Gastroesophageal sphincter (tissue), 4 donors: ENCODE results near the gene AGPAT3. TPM values are rescaled to one million over a fixed set of nuclear protein-coding genes. Genes with fewer than 3 reads are reported as not detected.

Source experiments
- ATAC-seq: fragments of 150-250 bp; one replicate; pipeline ENCODE4 v1.9.1; 2016; ENCODE audit warnings: mild to moderate bottlenecking, moderate library complexity
- H3K27ac ChIP-seq, 4 donors: fragments of 200-600 bp; sonication (generic) in 3 of 4; 1 replicate in 3 of 4; 2 replicates in 1 of 4; pipeline ENCODE4 v1.5.1; 2016 to 2019
- H3K27me3 ChIP-seq: fragments of 200-600 bp; sonication (generic); one replicate; pipeline ENCODE4 v1.5.1; 2019
- H3K36me3 ChIP-seq, 2 donors: fragments of 200-600 bp; sonication (generic); one replicate each; pipeline ENCODE4 v1.5.1; 2019; ENCODE audit warnings: control low read depth in 1 of 2
- H3K4me1 ChIP-seq, 3 donors: fragments of 200-600 bp; sonication (generic); 1 replicate in 2 of 3; 2 replicates in 1 of 3; pipeline ENCODE4 v1.5.1; 2016 to 2019; ENCODE audit warnings: control low read depth in 2 of 3
- H3K4me3 ChIP-seq, 2 donors: fragments of 200-600 bp; sonication (generic); one replicate each; pipeline ENCODE4 v1.5.1; 2019; ENCODE audit warnings: mild to moderate bottlenecking in 1 of 2, moderate library complexity in 1 of 2
- H3K9me3 ChIP-seq, 3 donors: fragments of 200-600 bp; sonication (generic); one replicate each; pipeline ENCODE4 v1.5.1; 2017 to 2019; ENCODE audit warnings: control low read depth in 2 of 3
- EP300 ChIP-seq: sonication (generic); formaldehyde crosslinking; IDR thresholded peaks from one replicate; pipeline ENCODE4 v1.6.1; 2017; ENCODE audit warnings: antibody characterized with exemption, mild to moderate bottlenecking
- POLR2A ChIP-seq, 2 donors: fragments of 450-650 bp; IDR thresholded peaks; one replicate each; pipeline ENCODE4 v1.6.1; 2017; ENCODE audit warnings: antibody characterized with exemption in 2 of 2, mild to moderate bottlenecking in 2 of 2, moderate library complexity in 1 of 2
- POLR2AphosphoS5 ChIP-seq: sonication (generic); formaldehyde crosslinking; IDR thresholded peaks from one replicate; pipeline ENCODE4 v1.6.1; 2017; ENCODE audit warnings: antibody characterized with exemption
- WGBS, 2 donors: methylation state at CpG; one replicate each; pipeline ENCODE4 v1.1.5; 2018; ENCODE audit warnings: low coverage in 1 of 2; 5-methylcytosine and 5-hydroxymethylcytosine counted together
- total RNA-seq, 4 donors: library from RNA; depleted of rRNA; stranded (reverse); fragments of >200 nt; gene quantifications; one replicate each; pipeline ENCODE4 v1.1.0, GENCODE V29; 2016
- TF ChIP-seq, protein P1 (sequence below), 4 experiments: fragments of 200-600 bp in 2 of 4; fragments of 450-650 bp in 2 of 4; sonication (generic) in 1 of 4; IDR thresholded peaks; one replicate each; pipeline ENCODE4 v1.5.1; 2017 to 2019; ENCODE audit warnings: antibody characterized with exemption in 4 of 4, mild to moderate bottlenecking in 2 of 4, moderate library complexity in 2 of 4

The AGPAT3 gene
- total RNA-seq, 4 donors from 2014 or later, result 27.1 to 46.9 (median 32.2) TPM

DNA sequence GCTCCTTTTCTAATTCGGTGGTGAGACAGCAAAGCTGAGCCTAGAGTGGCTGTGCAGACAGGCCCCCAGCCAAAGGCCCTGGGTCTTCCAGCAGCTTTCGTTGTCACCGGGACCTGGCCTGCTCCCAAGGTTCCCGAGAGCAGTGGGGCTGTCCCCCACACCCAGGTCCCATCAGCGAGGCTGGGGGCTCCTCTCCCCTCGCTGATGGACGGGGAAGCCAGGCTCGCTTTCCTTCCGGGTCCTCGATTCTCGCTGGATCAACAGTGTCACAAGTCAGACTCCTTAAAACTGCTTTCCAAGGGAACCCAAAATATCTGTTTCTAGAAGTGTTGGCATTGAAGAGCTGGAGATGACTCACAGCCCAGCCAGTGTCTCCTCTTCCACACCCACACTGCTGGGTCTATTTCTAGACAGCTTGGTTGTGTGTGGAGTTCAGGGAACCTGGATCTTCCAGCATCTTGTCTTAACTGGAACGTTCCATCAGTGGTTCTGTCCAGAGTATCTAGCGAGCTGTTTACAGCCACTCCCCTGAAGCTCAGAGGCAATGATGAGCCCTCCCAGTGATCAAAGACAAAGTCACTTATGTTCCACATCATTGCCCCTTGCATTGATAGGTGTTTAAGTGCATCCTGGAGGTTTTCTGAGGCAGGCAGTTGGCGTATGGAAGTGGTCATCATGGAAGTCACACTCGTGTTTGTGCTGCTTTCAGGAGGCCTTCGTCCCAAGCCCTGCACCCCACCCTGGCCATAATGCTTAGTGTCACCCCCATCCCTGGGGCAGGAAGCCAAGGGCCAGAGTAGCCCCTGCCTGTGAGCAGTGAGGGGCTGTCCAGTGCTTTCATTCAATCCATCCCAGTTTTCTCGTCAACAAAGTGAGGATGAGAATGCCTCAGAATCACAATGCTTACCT, 40.4 kb upstream of the AGPAT3 start:
- TF ChIP-seq POLR2A (IDR thresholded peaks at IDR 0.05) (no peak), EP300 (no peak), POLR2AphosphoS5 (no peak)
- TF ChIP-seq, protein P1, sequence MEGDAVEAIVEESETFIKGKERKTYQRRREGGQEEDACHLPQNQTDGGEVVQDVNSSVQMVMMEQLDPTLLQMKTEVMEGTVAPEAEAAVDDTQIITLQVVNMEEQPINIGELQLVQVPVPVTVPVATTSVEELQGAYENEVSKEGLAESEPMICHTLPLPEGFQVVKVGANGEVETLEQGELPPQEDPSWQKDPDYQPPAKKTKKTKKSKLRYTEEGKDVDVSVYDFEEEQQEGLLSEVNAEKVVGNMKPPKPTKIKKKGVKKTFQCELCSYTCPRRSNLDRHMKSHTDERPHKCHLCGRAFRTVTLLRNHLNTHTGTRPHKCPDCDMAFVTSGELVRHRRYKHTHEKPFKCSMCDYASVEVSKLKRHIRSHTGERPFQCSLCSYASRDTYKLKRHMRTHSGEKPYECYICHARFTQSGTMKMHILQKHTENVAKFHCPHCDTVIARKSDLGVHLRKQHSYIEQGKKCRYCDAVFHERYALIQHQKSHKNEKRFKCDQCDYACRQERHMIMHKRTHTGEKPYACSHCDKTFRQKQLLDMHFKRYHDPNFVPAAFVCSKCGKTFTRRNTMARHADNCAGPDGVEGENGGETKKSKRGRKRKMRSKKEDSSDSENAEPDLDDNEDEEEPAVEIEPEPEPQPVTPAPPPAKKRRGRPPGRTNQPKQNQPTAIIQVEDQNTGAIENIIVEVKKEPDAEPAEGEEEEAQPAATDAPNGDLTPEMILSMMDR (IDR thresholded peaks at IDR 0.05), result no peak
- no peak for ATAC-seq
- Histone ChIP-seq H3K27ac (no peak overlapping the region), H3K36me3 (no peaks in the 10 kb centered on the region), H3K9me3 (no peaks in the 10 kb centered on the region), H3K4me1 (no peaks in the 10 kb centered on the region), H3K27me3 (peaks cover 22% of the 10 kb centered on the region), H3K4me3 (no peak overlapping the region)
- WGBS, 2 donors, result 75% methylated on average over 2 of the region's 17 CpGs; no CpG with 5 or more reads in 1 of the 2 donors

DNA sequence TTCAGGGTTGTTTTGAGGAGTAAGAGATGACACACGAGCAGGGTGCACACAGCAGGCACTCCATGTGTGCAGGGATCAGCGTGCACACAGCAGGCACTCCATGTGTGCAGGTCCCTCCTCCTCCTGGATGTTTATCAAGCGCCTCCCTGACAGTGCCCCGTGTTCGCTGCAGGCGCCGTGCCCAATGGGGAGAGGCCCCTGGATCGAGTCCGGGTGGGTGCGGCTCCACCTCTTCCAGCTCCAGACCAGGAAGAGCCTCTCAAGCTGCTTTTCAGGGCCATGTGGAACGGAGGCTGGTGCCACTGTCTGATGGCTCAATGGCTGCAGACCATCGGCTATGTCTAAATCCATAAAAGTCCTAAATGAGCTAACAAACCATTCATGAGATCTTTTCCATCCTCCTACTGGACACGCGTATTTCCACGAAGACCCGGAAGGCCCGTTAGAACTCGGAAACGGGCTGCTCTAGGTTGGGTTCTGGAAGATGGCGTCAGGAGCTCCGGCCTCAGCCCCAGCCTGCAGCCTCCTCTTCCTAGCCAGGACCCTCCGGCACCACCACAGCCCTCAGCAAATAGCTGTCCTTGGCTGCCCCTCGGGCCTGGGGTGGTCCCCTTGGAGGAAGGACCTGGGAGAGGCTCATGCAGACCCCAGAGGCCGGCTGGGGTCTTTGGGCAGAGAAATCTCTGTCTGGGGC, 39.6 kb upstream of the AGPAT3 start:
- peaks cover 30% of the 10 kb centered on the region for H3K27me3 ChIP-seq
- H3K4me3 ChIP-seq, result no peak overlapping the region
- no CpG with 5 or more reads among the region's 24 CpGs for WGBS, 2 donors
- no peak overlapping the region for H3K27ac ChIP-seq
- H3K4me1 ChIP-seq, result no peaks in the 10 kb centered on the region
- no peaks in the 10 kb centered on the region for H3K36me3 ChIP-seq
- TF ChIP-seq EP300 (no peak), POLR2AphosphoS5 (no peak), POLR2A (IDR thresholded peaks at IDR 0.05) (no peak)
- TF ChIP-seq, protein P1 (IDR thresholded peaks at IDR 0.05), result no peak
- H3K9me3 ChIP-seq, result no peaks in the 10 kb centered on the region
- ATAC-seq, result no peak

DNA sequence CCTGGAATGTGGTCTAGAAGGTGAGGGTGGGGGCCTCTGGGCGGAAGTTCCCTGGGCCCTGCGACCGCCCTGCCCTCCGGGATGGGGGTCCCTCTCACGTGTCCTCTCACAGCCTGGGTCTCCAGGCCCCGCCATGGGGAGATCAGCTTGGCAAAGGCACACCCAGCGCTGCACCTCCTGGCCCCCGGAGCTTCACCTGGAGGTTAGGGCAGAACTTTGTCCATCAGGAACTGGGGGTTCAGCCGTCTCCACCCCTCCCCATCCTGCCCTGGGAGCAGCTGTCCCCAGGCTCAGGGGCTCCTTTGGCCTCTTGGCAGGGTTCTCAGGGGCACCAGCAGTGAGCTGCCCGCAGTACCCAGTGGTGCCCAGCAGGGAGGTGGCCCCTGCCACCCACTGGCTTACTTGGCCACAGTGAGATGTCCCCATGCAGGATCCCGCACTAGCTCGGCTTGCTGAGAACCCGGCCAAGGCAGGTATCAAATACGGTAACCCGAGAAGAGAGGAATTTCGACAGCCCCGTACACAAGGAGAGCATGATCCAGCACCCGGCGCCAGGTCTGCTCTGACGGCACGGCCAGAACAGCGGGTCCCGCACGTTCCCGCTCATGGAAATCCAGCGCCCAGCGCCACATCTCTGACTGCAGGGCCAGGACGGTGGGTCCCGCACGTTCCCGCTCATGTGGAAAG, 38.9 kb upstream of the AGPAT3 start:
- Histone ChIP-seq H3K4me1 (no peaks in the 10 kb centered on the region), H3K4me3 (no peak overlapping the region), H3K9me3 (no peaks in the 10 kb centered on the region), H3K36me3 (no peaks in the 10 kb centered on the region), H3K27me3 (peaks cover 36% of the 10 kb centered on the region), H3K27ac (no peak overlapping the region)
- no peak for ATAC-seq
- TF ChIP-seq POLR2AphosphoS5, result no peak
- no peak for TF ChIP-seq EP300
- no peak for TF ChIP-seq POLR2A (IDR thresholded peaks at IDR 0.05)
- TF ChIP-seq, protein P1 (IDR thresholded peaks at IDR 0.05), result no peak
- no CpG with 5 or more reads among the region's 31 CpGs for WGBS, 2 donors

DNA sequence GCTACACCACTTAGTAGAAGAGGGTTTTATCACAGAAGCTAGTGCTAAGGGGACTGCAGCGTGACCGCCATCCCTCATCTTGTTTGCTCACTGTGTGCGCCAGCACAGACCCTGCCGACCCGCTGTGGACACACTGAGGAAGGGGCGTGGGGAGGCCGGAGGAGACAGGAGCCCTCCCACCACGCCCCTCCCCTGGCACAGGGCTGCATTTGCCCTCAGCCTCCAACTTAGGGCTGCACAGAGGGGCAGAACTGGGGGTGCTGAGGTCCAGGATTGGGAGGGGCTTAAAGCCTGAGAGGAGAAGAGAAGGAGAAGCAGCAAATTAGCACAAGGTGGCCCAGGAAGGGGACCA, 38.4 kb upstream of the AGPAT3 start:
- no peak overlapping the region for H3K27ac ChIP-seq
- no peaks in the 10 kb centered on the region for H3K36me3 ChIP-seq
- no peaks in the 10 kb centered on the region for H3K9me3 ChIP-seq
- peaks cover 42% of the 10 kb centered on the region for H3K27me3 ChIP-seq
- no peak overlapping the region for H3K4me3 ChIP-seq
- H3K4me1 ChIP-seq, result no peaks in the 10 kb centered on the region
- ATAC-seq, result no peak
- TF ChIP-seq POLR2AphosphoS5 (no peak), POLR2A (IDR thresholded peaks at IDR 0.05) (no peak), EP300 (no peak)
- TF ChIP-seq, protein P1 (IDR thresholded peaks at IDR 0.05), result no peak
- 20% methylated on average over 1 of the region's 8 CpGs; no CpG with 5 or more reads in 1 of the 2 donors for WGBS, 2 donors
